Stomach (tissue), 9 donors: ENCODE data around the gene MAP7. TPM values are rescaled to one million over a fixed set of nuclear protein-coding genes. Genes with fewer than 3 reads are reported as not detected.

ENCODE experiments used
- DNase-seq, 2 donors: peaks; one replicate each; pipeline versions ENCODE4 v3.0.0 to v3.0.0-alpha.2; 2013 to 2019
- H3K27ac ChIP-seq, 5 donors: fragments of 200-600 bp in 4 of 5; sonication (generic) in 4 of 5; one replicate each; pipeline ENCODE4 v1.5.1; 2013 to 2019; ENCODE audit warnings: mild to moderate bottlenecking in 1 of 5, moderate library complexity in 1 of 5
- H3K27me3 ChIP-seq, 3 donors: fragments of 200-600 bp; sonication (generic); one replicate each; pipeline ENCODE4 v1.5.1; 2017 to 2019; ENCODE audit warnings: mixed run types in 1 of 3
- H3K36me3 ChIP-seq, 4 donors: fragments of 200-600 bp; sonication (generic); 1 replicate in 3 of 4; 2 replicates in 1 of 4; pipeline ENCODE4 v1.5.1; 2016 to 2019
- H3K4me1 ChIP-seq, 4 donors: fragments of 200-600 bp; sonication (generic); one replicate each; pipeline ENCODE4 v1.5.1; 2016 to 2019
- H3K4me3 ChIP-seq, 4 donors: fragments of 200-600 bp; sonication (generic) in 3 of 4; one replicate each; pipeline ENCODE4 v1.5.1; 2016 to 2019; ENCODE audit warnings: mild to moderate bottlenecking in 1 of 4
- H3K9me3 ChIP-seq, 4 donors: fragments of 200-600 bp; sonication (generic); one replicate each; pipeline ENCODE4 v1.5.1; 2016 to 2019
- CTCF ChIP-seq, 7 experiments: fragments of 450-650 bp in 4 of 7; fragments of 200-600 bp in 3 of 7; sonication (generic) in 3 of 7; IDR thresholded peaks; one replicate each; pipeline ENCODE4 v1.5.1; 2016 to 2019; ENCODE audit warnings: antibody characterized with exemption in 7 of 7, control low read depth in 2 of 7, mild to moderate bottlenecking in 1 of 7
- EP300 ChIP-seq: sonication (generic); formaldehyde crosslinking; IDR thresholded peaks from one replicate; pipeline ENCODE4 v1.6.1; 2017; ENCODE audit warnings: antibody characterized with exemption
- POLR2A ChIP-seq, 4 donors: fragments of 450-650 bp; IDR thresholded peaks; one replicate each; pipeline ENCODE4 v1.6.1; 2016; ENCODE audit warnings: antibody characterized with exemption in 4 of 4, control low read depth in 2 of 4, mild to moderate bottlenecking in 1 of 4, moderate library complexity in 1 of 4
- POLR2AphosphoS5 ChIP-seq, 3 donors: sonication (generic); formaldehyde crosslinking; IDR thresholded peaks; one replicate each; pipeline ENCODE4 v1.6.1; 2016; ENCODE audit warnings: antibody characterized with exemption in 3 of 3
- WGBS, 5 donors: extraction: QIAGEN DNeasy Blood & Tissue Kit in 3 of 5; methylation state at CpG; one replicate each; pipeline versions ENCODE4 v1.1.5 to v1.1.7; 2013 to 2018; 5-methylcytosine and 5-hydroxymethylcytosine counted together
- intact Hi-C: fragments of 100-400 bp; cut with DNase I; formaldehyde crosslinking; loops from one replicate; pipeline ENCODE4 v1.15.1; 2023; ENCODE audit warnings: low total_unique reads
- polyA plus RNA-seq, 3 donors: library from polyadenylated mRNA; stranded (reverse); fragments of 200-250 nt; gene quantifications; one replicate each; pipeline ENCODE4 v1.2.3, GENCODE V29; 2013
- total RNA-seq, 5 donors: library from RNA; depleted of rRNA; stranded (reverse); fragments of >200 nt; gene quantifications; one replicate each; pipeline versions ENCODE4 v1.1.0 to v1.2.3, GENCODE V29; 2014 to 2016
- donor health status: healthy with polysubstance abuse.
- donor health status: Bipolar disorder and iron deficiency.
- donor health status: healthy.

MAP7 gene
- total and polyA plus RNA-seq, 8 donors = 2.3 to 28.3 (median 9.7) TPM

GRCh38 chr6:136464874-136465273 is 85.3 kb downstream of the MAP7 start:
- no peaks in the 10 kb centered on the region for H3K27me3 ChIP-seq
- DNase-seq = peak in 1 of 2 donors; percentile 20
- no peaks in the 10 kb centered on the region for H3K9me3 ChIP-seq
- peaks cover 0 to 13% (median 0%) of the 10 kb centered on the region in 4 donors for H3K4me1 ChIP-seq
- TF ChIP-seq POLR2A (IDR thresholded peaks at IDR 0.05) = no peak
- intact Hi-C loops = no loop called here
- 75 to 83% (median 78%) methylated on average over 4 of the region's 4 CpGs for WGBS, 5 donors
- no peaks in the 10 kb centered on the region for H3K36me3 ChIP-seq
- H3K4me3 ChIP-seq = no peak overlapping the region
- no peak overlapping the region for H3K27ac ChIP-seq

- Histone ChIP-seq H3K4me3 (no peak overlapping the region), H3K9me3 (no peaks in the 10 kb centered on the region), H3K27ac (no peak overlapping the region), H3K27me3 (no peaks in the 10 kb centered on the region), H3K4me1 (peaks cover 0 to 8% (median 0%) of the 10 kb centered on the region in 4 donors), H3K36me3 (no peaks in the 10 kb centered on the region)
- DNase-seq = no peak
- 84 to 94% (median 92%) methylated on average over 2 of the region's 2 CpGs for WGBS, 5 donors
- intact Hi-C loops = no loop called here
- TF ChIP-seq CTCF (IDR thresholded peaks at IDR 0.05) (no peak), EP300 (no peak), POLR2AphosphoS5 (IDR thresholded peaks at IDR 0.05) (no peak), POLR2A (IDR thresholded peaks at IDR 0.05) (no peak)
Observed at GRCh38 chr6:136464148-136464547, 86.1 kb downstream of the MAP7 start.

GRCh38 chr6:136463743-136464142 is 86.5 kb downstream of the MAP7 start:
- no peak for TF ChIP-seq POLR2AphosphoS5 (IDR thresholded peaks at IDR 0.05)
- no peak for TF ChIP-seq POLR2A (IDR thresholded peaks at IDR 0.05)
- TF ChIP-seq EP300 = no peak
- no peak for TF ChIP-seq CTCF (IDR thresholded peaks at IDR 0.05)
- intact Hi-C loops = no loop called here

GRCh38 chr6:136446579-136447187 is 103.5 kb downstream of the MAP7 start:
- peaks cover 0 to 10% (median 7%) of the 10 kb centered on the region in 4 donors for H3K9me3 ChIP-seq
- intact Hi-C loops = no loop called here
- H3K27me3 ChIP-seq = no peaks in the 10 kb centered on the region
- H3K4me3 ChIP-seq = no peak overlapping the region
- peaks cover 0 to 18% (median 8%) of the 10 kb centered on the region in 4 donors for H3K4me1 ChIP-seq
- H3K36me3 ChIP-seq = no peaks in the 10 kb centered on the region
- DNase-seq = no peak
- no peak for TF ChIP-seq EP300
- H3K27ac ChIP-seq = no peak overlapping the region
- WGBS, 5 donors = 67 to 84% (median 72%) methylated on average over 2 of the region's 2 CpGs

More at GRCh38 chr6:136463743-136464142, 86.5 kb downstream of the MAP7 start:
- Histone ChIP-seq H3K27me3 (no peaks in the 10 kb centered on the region), H3K4me3 (no peak overlapping the region), H3K36me3 (no peaks in the 10 kb centered on the region), H3K9me3 (no peaks in the 10 kb centered on the region), H3K4me1 (peaks cover 0 to 8% (median 0%) of the 10 kb centered on the region in 4 donors), H3K27ac (no peak overlapping the region)
- WGBS, 5 donors = 68 to 79% (median 73%) methylated on average over 4 of the region's 4 CpGs
- DNase-seq = no peak

- intact Hi-C loops = no loop called here
Observed at GRCh38 chr6:136446145-136446544, 104.1 kb downstream of the MAP7 start.

More at GRCh38 chr6:136446145-136446544, 104.1 kb downstream of the MAP7 start:
- TF ChIP-seq EP300 (no peak), POLR2A (IDR thresholded peaks at IDR 0.05) (no peak), POLR2AphosphoS5 (IDR thresholded peaks at IDR 0.05) (no peak), CTCF (IDR thresholded peaks at IDR 0.05) (no peak)
- Histone ChIP-seq H3K4me1 (peaks cover 0 to 18% (median 8%) of the 10 kb centered on the region in 4 donors), H3K9me3 (peaks cover 0 to 5% (median 2%) of the 10 kb centered on the region in 4 donors), H3K27ac (no peak overlapping the region), H3K36me3 (no peaks in the 10 kb centered on the region), H3K4me3 (no peak overlapping the region), H3K27me3 (no peaks in the 10 kb centered on the region)
- DNase-seq = no peak
- 83 to 100% (median 98%) methylated on average over 2 of the region's 2 CpGs for WGBS, 5 donors
